GM18907 (cell line): ENCODE results near the gene EIF4ENIF1.
"Not testable (repeated sequence)": the region's sequence is repeated elsewhere in the genome, so short reads cannot be mapped to it uniquely, and the experiment has no call there.

Source experiments
- ATAC-seq: cut with Tn5 transposase; IDR thresholded peaks from one replicate; pipeline ENCODE4 v1.9.1; 2021; ENCODE audit warnings: mild to moderate bottlenecking, moderate library complexity; ENCODE audit not compliant: unreplicated experiment

Gene EIF4ENIF1

DNA sequence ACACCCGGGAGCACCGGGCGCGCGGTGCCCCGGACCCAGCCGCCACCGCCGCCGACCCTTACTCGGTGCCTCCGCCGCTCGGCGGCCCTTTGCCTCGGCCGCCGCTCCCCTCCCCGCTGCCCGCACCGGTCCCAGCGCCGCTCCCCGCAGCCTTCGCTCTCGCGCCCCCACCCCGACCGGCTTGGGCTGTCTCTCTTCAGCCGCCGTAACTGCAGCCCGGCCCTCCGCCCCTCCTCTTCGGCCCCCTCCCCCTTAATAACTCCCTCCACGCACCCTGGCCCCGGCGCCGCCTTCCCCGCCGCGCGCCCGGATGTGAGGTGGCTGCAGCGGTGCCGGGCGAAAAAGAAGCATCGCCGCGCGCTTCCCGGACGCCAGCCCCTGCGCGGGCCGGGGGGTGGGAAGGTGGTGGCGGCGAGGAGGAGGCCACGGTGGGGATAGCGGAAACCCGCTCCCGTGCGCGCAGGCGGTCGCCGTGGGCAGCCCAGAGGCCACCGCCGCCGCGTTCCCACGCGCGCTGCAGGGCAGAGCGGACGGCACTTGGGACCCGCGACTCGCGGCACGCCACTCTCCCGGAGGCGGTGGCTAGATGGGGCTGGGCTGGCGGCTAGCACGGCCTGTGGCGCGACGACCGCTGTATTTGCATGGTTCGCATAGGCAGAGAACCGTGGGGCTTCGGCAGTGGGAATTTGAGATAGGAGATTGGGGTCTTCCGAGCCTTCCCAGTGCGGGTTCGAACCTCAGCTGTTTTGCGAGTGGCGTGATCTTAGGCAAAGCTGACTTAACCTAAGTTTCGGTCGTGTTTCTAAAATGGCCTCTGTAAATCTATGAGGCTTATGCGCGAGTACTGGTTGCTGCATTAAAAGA, at the start of gene EIF4ENIF1:
EIF4ENIF1 (minus strand) TSS at position 211 of the 864 bp plus-strand sequence. CDS start 1,124 bp downstream, outside the sequence.
- peak; percentile 37 for ATAC-seq

GRCh38 chr22:31538815-31539214, 49.2 kb upstream of the EIF4ENIF1 start:
- ATAC-seq: no peak

GRCh38 chr22:31537019-31537535, 47.4 kb upstream of the EIF4ENIF1 start:
- peak; percentile 62 for ATAC-seq

GRCh38 chr22:31533374-31533773, 43.7 kb upstream of the EIF4ENIF1 start:
- no peak for ATAC-seq

- ATAC-seq: no peak
These were observed 42.4 kb upstream of the EIF4ENIF1 start for GRCh38 chr22:31532060-31532459.

DNA sequence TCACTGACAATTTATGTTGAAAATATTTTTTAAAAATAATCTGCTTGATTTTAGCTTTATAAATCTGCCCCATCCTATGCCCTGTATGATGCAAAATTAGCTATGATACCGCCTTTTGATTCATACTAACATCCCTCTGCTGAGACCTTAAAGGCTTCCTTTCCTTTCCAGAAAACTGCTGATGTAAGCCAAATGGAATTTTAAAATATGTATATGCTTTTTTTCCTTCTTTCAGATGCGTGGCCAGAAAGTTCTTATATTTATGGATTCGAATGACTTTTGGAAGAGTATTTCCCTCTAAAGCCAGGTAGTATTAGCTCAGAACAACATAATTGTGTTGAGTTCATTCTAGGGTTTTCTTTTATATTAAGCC, 41.2 kb upstream of the EIF4ENIF1 start:
- ATAC-seq: no peak

DNA sequence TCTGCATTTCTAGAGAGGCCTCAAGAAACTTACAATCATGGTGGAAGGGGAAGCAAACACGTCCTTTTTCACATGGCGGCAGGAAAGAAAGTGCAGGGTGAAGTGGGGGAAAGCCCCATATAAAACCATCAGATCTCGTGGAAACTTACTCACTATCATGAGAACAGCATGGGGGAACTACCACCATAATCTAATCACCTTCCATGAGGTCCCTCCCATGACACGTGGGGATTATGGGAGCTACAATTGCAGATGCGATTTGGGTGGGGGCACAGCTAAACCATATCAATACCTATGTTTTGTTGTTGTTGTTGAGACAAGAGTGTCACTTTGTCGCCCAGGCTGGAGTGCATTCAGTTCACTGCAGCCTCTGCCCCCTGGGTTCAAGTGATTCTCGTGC, 36.6 kb upstream of the EIF4ENIF1 start:
- ATAC-seq: no peak

GRCh38 chr22:31524132-31524531, 34.5 kb upstream of the EIF4ENIF1 start:
- ATAC-seq: not testable (repeated sequence)

- no peak for ATAC-seq
These were observed 30.4 kb upstream of the EIF4ENIF1 start for GRCh38 chr22:31520051-31520450.

DNA sequence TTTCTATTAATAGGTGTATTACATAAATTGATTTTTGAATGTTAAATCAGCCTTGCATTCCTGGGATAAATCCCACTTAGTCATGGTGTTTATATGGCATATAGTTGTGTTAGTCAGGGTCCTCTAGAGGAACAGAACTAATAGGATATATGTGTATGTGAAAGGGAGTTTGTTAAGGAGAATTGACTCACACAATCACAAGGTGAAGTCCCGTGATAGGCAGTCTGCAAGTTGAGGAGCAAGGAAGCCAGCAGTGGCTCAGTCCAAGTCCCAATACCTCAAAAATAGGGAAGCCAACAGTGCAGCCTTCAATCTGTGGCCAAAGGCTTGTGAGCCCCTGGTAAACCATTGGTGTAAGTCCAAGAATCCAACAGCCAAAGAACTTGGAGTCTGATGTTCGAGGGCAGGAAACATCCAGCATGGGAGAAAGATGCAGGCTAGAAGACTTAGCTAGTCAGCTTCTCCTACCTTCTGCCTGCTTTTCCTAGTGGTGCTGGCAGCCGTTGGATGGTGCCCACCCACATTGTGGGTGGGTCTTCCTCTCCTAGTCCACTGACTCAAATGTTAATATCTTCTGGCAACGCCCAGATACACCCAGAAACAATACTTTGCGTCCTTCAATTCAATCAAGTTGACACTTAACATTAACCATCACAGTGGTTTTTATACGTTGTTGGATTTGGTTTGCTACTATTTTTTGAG, 19.6 kb upstream of the EIF4ENIF1 start:
- ATAC-seq: no peak

DNA sequence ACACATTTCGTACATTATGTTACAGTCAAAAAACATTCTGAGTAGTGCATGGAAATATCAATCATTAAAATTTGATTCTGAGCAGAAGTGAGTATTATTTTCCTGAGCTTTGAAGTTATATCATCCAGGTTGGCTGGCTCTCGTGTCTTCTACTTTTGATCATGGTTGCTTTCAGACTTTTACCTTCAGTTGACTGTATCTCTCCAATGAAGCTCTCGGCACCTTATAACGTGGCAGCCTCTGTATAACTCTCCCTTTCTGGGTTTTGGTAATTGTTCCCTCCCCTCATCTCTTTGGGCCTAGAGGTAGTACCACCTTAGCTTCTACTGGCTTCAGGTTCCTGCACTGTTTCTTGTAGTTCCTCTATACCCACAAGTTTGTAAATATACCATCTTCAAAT, 18.9 kb upstream of the EIF4ENIF1 start:
- no peak for ATAC-seq

DNA sequence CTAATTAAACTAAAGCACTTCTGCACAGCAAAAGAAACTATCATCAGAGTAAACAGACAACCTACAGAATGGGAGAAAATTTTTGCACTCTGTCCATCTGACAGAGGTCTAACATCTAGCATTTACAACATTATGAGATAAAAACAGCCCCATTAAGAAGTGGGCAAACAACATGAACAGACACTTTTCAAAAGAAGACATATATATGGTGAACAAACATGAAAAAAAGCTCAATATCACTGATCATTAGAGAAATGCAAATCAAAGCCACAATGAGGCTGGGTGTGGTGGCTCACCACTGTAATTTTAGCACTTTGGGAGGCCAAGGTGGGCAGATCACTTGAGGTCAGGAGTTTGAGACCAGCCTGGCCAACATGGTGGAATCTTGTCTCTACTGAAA, 17.9 kb upstream of the EIF4ENIF1 start:
- not testable (repeated sequence) for ATAC-seq

- no peak for ATAC-seq
These were observed 14.6 kb upstream of the EIF4ENIF1 start for GRCh38 chr22:31504282-31504681.

DNA sequence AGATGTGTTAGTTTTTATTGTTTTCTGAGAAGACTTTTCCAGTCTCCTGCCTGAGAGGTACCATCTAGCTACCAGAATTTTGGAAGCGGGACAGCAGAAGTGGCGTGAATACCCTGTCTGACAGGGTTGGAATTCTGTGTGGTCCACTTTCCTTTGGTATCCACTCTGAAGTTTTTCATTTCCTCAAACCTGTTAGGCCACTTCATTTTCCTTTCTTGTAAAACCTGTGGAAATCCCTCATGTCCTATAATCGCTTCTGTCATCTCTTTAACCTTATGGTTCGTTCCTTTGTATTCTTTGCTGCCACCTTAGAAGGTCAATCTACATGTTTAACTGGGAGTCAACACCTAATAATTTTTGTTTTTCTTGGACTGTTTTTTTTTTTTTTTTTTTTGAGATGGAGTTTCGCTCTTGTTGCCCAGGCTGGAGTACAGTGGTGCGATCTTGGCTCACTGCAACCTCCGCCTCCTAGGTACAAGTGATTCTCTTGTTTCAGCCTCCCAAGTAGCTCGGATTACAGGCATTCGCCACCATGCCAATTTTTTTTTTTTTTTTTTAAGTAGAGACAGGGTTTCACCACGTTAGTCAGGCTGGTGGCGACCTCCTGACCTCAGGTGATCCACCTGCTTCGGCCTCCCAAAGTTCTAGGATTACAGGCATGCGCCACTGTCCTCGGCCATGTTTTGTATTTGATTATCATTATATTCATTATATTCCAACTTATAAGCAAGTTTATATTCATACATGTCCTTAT, 13.7 kb upstream of the EIF4ENIF1 start:
- ATAC-seq: no peak

DNA sequence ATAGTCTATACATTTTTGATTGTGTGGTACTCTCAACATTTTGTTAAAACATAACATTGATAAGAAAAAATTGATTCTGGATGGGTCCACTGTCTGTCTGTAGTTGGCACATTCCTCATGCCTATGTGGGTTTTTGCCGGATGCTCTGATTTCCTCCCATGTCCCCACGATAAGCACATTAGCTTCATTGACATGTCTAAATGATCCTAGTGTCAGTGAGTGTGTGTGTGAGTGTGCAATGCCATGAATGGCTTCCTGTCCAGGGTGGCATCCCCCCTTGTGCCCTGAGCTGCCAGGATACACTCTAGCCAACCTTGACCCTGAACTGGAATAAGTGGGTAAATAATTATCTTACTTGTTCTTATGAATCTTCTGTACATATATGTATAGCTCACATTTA, 12.1 kb upstream of the EIF4ENIF1 start:
- no peak for ATAC-seq

GRCh38 chr22:31497148-31497938, 7.7 kb upstream of the EIF4ENIF1 start:
- ATAC-seq: no peak

DNA sequence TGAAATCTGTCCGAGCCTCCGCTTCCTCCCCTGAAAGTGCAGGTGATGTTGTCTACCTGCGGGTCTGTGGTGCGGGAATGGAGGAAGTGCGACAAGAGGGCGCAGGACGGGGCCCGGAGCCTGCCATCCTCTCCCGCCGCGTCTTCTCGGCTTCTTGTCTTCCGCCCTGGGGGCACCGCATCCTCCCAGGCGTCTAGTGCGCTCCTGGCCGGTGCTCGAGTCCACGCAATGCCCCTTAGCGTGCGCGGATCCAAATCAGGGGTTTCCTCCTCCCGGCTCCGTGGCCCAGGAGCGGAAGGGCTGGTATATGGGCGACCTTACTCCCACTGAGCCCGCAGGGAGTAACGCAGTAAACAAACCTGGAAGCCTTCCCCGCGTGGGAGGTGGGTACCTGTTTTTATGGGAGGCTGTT, 7.1 kb upstream of the EIF4ENIF1 start:
- ATAC-seq: peak; percentile 18

GRCh38 chr22:31496007-31496734, 6.5 kb upstream of the EIF4ENIF1 start, which contains the start of gene SFI1:
Gene SFI1, plus strand, starts transcription at chr22:31496536. Its CDS starts 11,749 bp downstream, at chr22:31508285.
- ATAC-seq: peak; percentile 62

- ATAC-seq: no peak
These were observed 5.7 kb upstream of the EIF4ENIF1 start for GRCh38 chr22:31495343-31495742.

DNA sequence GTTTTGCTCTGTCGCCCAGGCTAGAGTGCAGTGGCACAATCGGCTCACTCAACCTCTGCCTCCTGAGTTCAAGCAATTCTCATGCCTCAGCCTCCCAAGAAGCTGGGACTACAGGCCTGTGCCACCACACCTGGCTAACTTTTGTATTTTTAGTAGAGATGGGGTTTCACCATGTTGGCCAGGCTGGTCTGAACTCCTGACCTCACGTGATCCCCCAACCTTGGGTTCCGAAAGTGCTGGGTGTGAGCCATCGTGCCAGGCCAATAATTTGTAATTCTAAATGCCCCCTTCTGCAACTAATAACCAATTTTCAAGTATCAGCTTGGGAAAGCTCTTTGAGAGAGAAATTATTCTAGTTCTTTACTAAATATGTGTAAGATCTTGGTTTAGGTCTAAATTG, 3.7 kb upstream of the EIF4ENIF1 start:
- ATAC-seq: not testable (repeated sequence)
